Kidney epithelial cell (primary cell): Measurements from ENCODE around the gene ARAP2. TPM values are rescaled to one million over a fixed set of nuclear protein-coding genes. Genes with fewer than 3 reads are reported as not detected.

Experiments
- DNase-seq: peaks from one replicate; pipeline ENCODE4 v3.0.0-alpha.2; 2010; ENCODE audit warnings: low read depth
- H3K27me3 ChIP-seq: 2 replicates; pipeline ENCODE4 v1.6.0; 2011; ENCODE audit warnings: low read length; ENCODE audit not compliant: control insufficient read depth, insufficient read depth
- H3K36me3 ChIP-seq: 2 replicates; pipeline ENCODE4 v1.5.1; 2011; ENCODE audit warnings: low read length; ENCODE audit not compliant: control insufficient read depth, insufficient read depth
- H3K4me3 ChIP-seq: 2 replicates; pipeline ENCODE4 v1.5.1; 2011; ENCODE audit warnings: low read depth, mild to moderate bottlenecking, control low read depth, low read length
- total RNA-seq: library from RNA; depleted of rRNA; stranded (reverse); fragments of >200 nt; gene quantifications from 2 replicates; pipeline ENCODE4 v1.2.3, GENCODE V29; 2015
- TF ChIP-seq, protein P1 (sequence below): IDR thresholded peaks from 2 replicates; pipeline ENCODE4 v1.5.1; 2011; ENCODE audit warnings: mild to moderate bottlenecking, moderate library complexity, low read length, control low read depth, inconsistent platforms; ENCODE audit not compliant: insufficient read depth, poor library complexity, severe bottlenecking

ARAP2 gene
- total RNA-seq, 1 donor from 2014 or later, result 14.4 TPM

DNA sequence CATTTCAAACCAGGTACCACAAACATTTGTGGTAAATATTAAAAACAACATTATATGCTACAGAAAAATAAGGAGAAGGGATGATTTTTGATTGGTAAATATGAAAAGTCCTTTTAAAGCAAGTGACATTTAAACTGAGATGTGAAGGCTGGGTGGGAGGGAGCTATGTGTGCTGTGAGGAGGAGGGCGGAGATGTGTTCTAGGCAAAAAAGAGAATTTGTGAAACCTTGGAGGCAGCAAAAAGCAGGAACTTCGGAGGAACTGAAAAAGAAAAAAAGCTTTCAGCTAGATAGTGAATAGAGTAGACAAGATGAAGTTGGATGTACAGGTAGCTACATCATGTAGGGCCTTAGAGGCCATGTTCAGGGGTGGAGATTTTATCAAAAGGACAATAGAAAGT lies 10.1 kb upstream of the ARAP2 start:
- TF ChIP-seq, protein P1, sequence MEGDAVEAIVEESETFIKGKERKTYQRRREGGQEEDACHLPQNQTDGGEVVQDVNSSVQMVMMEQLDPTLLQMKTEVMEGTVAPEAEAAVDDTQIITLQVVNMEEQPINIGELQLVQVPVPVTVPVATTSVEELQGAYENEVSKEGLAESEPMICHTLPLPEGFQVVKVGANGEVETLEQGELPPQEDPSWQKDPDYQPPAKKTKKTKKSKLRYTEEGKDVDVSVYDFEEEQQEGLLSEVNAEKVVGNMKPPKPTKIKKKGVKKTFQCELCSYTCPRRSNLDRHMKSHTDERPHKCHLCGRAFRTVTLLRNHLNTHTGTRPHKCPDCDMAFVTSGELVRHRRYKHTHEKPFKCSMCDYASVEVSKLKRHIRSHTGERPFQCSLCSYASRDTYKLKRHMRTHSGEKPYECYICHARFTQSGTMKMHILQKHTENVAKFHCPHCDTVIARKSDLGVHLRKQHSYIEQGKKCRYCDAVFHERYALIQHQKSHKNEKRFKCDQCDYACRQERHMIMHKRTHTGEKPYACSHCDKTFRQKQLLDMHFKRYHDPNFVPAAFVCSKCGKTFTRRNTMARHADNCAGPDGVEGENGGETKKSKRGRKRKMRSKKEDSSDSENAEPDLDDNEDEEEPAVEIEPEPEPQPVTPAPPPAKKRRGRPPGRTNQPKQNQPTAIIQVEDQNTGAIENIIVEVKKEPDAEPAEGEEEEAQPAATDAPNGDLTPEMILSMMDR, result no peak

DNA sequence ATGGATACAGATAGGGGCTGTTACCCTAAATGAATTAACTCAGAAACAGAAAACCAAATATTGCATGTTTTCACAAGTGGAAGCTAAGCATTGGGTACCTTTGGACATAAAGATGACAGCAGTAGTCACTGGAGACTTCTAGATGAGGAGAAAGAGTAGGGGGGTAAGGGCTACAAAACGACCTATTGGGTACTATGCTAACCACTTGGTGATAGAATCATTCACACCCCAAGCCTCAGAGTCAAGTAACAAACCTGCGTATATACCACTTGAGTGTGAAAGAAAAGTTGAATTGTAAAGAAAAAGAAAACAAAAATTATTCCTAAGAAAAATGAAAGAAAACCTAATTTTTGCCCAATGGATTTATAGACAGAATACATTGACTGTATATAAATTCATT lies 7.7 kb upstream of the ARAP2 start:
- Histone ChIP-seq H3K36me3 (no peaks in the 10 kb centered on the region), H3K4me3 (no peak overlapping the region), H3K27me3 (no peaks in the 10 kb centered on the region)
- TF ChIP-seq, protein P1, result no peak
- DNase-seq, result no peak

More for the DNA sequence above, 10.1 kb upstream of the ARAP2 start:
- Histone ChIP-seq H3K27me3 (no peaks in the 10 kb centered on the region), H3K4me3 (no peak overlapping the region), H3K36me3 (no peaks in the 10 kb centered on the region)
- DNase-seq, result no peak

DNA sequence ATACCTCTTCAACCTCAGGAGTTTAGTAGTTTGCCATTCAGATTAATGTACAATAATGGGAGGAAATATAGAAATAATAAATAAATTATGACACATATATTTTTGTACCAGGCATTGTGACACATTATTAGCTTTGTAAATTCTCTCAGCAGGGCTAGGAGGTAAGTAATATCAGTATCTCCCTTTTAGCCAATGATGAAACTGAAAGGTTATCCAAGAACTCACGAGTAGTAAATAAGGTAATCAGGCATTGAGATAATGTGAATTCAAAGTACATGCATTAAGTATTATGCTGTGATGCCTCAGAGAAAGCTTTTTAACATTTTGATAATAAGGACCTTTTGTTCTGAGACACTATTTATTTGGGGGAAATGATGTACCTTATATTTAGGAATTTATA lies 5.3 kb upstream of the ARAP2 start:
- Histone ChIP-seq H3K27me3 (no peaks in the 10 kb centered on the region), H3K36me3 (no peaks in the 10 kb centered on the region), H3K4me3 (no peak overlapping the region)
- no peak for DNase-seq
- TF ChIP-seq, protein P1, result no peak

DNA sequence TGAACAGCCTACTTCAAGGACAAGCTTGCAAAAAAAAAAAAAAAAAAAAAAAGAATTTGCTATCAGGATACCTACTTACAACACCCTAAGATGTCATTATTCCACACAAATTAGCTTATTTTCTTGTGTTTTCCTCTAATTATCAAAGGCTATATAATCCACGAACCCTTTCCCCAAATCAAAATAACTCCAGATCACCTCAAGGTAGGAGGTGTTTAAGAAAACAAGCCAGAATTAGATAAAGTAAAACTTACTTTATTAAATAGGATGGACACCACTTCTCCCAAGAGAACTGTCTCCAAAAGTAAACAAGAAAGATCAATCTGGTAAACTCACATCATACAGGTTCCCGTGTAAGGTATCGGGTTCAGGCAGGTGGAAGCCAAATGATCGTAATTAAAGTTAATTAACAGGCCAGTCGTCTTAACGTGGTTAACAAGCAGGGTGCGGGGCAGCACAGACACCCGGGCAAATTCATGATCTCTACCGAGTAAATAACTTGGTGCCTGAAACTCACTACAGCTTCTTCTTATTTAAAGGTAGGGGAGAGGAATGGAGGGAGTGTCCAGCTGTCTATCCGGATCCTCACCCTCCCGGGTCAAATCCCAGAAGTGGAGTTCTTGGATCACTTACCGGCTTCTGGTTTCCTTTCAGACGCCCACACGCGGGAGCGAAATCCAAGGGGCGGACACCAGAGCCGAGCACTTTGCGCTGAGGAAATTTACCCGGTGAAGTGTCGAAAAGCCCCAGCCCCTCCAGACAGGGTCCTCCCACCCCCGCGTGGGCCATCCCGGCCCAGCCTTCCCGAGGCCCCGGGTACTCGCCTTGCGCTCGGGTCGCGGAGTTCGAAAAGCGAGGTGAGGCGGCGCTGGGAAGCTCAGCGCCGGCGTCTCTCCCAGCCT lies 708 bp downstream of the ARAP2 start:
- DNase-seq, result no peak
- no peaks in the 10 kb centered on the region for H3K36me3 ChIP-seq
- TF ChIP-seq, protein P1, result no peak
- H3K4me3 ChIP-seq, result peak overlapping the region; percentile 96
- H3K27me3 ChIP-seq, result no peaks in the 10 kb centered on the region

DNA sequence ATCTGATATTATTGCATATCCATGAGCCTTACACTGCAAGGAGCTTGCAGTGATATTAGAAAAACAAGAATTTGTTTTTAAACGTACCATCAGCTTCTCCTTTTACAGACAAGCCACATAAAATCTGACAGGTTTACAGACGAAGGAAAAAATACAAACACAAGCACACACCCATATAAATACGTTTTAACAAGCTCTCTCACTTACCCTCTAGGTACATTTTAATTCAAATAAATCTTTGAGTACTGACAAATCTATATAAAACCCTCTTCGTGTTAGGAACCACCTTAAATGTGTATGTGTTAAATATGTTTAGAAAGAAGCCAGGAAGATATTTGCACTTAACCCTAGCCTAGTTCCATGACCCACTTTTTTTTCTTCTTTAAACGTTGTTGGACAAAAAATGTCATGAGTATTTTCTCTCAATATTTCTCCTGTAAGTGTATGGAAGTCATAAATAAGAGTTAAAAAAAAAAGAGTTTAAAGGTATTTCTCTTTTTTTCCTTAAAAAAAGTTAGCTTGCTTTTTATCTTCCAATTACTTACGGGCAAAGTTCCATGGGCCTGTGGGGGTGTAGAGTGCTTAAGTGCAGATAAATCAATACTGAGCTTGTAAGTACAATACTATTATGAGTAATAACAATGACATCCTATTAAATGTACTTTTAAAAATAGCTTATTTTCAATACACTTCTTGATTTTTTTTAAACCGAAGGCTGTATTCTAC lies 1.5 kb downstream of the ARAP2 start:
- no peak for DNase-seq
- TF ChIP-seq, protein P1, result no peak
- H3K27me3 ChIP-seq, result no peaks in the 10 kb centered on the region
- H3K4me3 ChIP-seq, result peak overlapping the region; percentile 96
- H3K36me3 ChIP-seq, result no peaks in the 10 kb centered on the region
